ENCODE results near the gene GRB7.
A peak's percentile ranks its signal among the peaks of the same experiment; 100 is the strongest.
"Not testable (repeated sequence)": the region's sequence is repeated elsewhere in the genome, so short reads cannot be mapped to it uniquely, and the experiment has no call there.

The GRB7 gene

DNA sequence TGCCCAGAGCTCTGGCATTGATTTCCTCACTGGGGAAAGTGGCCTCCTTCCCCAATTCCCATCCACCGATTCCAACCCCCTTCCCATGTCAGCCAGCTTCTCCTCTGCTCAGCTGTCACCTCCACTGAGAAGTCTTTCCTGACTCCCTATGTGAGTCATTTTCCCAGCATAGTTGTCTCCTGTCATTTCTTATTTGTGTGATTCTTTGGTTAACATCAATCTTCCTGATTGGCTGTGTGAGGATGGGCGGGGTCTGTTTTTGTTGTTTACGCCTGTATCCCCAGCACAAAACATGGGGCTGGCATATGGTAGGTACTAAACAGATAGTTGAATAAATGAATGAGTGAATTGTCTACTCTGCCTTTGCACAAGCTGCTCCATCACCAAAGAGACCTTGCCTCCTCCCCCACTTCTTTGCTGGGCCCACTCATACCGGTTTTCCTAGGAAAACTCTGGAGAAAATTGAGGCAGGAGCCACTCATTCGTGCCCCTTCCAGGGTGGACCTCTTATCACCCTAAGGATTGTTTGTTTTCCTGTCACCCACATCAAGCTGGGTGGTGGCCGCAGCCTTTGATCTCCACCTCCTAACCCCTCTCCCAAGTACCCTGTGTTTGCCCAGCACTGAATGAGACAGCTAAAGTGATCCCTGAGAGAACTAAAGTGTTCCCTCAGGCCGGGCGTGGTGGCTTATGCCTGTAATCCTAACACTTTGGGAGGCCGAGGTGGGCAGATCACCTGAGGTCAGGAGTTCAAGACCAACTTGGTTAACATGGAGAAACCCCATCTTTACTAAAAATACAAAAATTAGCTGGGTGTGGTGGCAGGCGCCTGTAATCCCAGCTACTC is 1.2 kb upstream of the GRB7 start:
- DNase-seq = no peak

DNA sequence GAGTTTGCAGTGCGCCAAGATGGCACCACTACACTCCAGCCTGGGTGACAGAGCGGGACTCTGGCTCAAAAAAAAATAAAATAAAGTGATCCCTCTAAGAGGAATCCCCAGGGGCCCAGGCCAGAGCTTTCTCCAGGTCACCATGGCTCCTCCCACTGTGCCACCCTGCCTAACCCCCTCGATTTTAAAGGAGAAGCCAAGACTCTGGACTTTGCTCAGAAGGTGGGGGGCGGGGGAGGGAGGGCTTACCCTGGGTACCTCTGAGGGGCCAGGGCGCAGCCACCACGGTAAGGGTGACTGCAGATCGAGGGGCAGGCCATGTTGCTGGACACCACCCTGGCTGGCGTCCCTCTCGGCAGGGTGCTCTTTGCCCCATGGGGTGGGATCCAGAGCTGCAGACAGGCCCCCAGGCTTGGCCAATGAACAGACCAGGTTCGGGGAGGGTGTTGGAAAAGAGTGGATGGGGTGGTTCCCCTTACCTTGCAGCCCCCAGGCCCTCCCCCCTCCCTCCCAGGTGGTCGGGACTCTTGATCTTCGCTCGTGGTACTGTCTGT is 455 bp upstream of the GRB7 start:
- no peak for DNase-seq

DNA sequence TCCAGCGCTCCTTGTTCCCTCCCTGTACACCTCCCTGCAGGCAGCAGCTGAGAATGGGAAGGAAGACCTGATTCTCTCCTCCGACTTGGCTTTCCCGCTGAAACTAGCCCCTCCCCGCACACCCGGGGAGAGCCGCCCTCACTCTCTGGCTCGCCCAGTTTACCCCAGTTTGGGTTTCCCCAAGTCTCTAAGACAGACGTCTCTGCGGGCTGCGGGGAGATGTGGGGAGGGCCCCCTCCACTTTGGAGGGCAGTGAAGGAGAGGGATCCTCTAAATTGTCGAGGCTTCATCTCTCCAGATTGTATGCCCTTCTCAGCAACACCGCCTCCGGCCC is 797 bp downstream of the GRB7 start:
- peak; percentile 72 for DNase-seq

DNA sequence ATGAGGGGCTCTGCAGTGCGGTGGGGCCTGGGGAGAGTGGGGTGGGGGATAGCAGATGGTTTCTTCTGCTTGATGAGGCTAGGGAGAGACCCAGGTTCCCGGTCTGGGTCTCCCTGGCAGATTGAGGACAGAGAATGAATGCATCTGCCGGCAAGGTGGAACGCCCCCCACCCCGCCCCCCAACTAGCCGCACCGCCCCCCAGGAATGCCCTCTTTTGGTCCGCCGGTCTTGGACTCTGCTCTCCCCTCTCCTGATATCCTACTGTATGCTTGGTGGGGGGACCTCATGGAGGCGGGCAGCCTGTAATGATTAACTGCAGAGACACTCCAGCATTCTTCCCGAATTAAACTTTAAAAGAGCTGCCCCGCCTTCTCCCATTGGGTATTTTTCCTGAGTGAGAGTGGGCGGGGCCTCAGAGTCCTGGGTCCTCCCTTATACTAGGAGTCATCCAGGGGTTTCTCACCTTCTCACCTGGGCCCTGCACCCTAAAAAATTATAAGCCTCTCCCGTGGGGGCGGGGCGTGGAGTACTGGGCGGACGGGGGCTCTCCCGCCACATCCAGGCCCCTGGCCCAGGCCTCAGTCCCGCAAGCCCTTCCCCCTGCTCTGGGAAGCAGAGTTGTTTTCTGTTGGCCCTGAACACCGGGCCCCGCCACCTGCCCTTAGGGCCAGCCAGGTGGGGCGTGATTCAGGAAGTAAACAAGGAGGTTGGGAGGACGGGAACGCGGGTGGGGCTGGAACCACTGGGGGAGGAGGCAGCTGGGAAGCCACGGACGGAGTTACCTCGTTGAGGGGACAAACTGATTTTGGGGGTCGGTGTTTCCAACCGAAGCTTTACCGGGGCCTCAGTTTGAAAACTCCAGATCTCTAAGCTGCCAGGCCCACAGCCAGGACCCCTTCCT is 1.5 kb downstream of the GRB7 start:
- no peak for DNase-seq

DNA sequence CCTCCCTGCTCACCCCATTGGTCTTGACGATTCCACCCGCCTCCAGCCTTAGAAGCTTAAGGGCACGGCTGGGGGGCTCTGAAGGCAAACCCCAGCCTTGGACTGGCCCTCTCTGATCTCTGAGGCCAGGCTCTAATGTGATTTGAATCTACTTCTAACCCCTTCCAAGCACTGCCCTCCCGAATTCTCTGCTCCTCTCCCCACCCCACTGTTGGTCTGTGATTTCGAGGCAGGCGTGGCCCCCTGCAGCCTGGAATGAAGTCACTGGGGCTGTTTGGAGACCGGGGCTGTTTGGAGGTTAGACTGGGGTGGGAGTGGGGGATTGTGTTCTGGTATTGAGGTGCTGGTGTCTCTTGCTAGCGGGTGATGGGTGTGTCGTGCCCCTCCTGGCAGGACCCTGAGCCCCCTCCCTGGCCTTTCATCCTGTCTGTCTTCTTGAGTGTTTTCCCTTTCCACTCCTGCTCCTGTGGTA is 2.2 kb downstream of the GRB7 start:
- no peak for DNase-seq

DNA sequence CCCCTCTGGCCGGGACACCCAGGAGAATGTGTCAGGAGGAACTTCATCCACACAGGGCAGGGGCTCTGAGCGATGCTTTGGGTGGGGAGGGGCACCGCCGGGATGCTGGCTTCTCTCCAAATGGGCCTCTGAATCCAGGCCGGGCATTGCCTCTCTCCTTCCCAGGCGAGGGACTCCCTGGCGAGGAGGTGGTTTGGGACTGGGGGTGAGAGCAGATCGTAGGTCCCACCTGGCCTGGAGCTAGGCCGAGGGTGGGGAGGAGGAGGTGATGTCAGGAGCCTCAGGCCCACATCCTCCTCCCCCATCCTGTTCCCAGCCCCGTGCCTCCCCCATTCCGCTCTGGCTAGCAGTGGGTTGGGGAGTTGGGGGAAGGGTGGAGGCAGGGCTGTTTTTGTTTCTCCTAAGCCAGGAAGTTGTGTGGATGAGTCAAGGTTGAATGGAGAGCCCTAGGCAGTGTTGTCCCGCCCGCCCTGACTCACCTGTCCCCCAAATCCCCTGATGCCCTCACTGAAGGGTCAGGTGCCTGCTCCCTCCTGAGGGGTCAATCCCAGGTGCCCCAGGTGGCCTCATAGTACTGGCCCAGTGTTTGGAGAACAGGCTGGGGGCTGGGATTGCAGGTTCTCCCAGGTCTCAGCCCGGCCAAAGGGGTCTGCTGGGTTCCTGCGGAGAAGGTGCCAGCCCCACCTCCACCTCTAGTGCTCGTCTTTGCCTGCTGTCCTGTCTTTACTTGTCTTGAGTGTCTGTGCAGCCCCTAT is 2.8 kb downstream of the GRB7 start:
- no peak for DNase-seq

DNA sequence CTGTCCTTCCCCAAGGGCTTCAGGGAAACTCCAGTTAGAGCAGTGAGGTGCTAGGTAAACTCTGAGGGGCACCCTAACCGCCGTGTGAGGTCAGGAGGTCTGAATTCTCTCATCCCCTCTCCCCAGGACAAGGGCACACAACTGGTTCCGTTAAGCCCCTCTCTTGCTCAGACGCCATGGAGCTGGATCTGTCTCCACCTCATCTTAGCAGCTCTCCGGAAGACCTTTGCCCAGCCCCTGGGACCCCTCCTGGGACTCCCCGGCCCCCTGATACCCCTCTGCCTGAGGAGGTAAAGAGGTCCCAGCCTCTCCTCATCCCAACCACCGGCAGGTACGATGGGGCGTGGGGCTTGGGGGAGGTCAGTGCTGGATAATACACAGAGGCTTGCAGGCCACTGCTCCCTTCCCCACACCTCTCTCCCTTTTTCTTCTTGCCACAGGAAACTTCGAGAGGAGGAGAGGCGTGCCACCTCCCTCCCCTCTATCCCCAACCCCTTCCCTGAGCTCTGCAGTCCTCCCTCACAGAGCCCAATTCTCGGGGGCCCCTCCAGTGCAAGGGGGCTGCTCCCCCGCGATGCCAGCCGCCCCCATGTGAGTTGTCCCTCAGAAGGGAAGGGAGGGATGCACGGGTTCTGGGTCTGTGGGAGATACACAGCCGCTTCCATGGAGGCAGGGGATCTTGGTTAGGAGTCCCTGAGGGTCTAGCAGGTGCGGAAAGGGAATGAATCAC is 4.6 kb downstream of the GRB7 start:
- DNase-seq = no peak

DNA sequence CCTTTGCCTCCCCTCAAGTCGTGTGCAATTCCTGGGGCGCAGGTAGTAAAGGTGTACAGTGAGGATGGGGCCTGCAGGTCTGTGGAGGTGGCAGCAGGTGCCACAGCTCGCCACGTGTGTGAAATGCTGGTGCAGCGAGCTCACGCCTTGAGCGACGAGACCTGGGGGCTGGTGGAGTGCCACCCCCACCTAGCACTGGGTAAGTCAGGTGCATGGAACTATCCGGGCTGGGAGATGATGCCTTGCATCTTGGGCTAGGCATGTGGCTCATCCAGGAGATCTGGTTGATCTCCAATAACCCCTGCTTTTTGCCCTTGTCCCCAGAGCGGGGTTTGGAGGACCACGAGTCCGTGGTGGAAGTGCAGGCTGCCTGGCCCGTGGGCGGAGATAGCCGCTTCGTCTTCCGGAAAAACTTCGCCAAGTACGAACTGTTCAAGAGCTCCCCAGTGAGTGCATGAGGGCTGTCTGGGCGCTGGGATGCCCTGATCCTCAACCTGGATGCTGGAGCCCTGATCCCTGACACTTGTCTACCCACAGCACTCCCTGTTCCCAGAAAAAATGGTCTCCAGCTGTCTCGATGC is 5.2 kb downstream of the GRB7 start:
- DNase-seq = no peak

DNA sequence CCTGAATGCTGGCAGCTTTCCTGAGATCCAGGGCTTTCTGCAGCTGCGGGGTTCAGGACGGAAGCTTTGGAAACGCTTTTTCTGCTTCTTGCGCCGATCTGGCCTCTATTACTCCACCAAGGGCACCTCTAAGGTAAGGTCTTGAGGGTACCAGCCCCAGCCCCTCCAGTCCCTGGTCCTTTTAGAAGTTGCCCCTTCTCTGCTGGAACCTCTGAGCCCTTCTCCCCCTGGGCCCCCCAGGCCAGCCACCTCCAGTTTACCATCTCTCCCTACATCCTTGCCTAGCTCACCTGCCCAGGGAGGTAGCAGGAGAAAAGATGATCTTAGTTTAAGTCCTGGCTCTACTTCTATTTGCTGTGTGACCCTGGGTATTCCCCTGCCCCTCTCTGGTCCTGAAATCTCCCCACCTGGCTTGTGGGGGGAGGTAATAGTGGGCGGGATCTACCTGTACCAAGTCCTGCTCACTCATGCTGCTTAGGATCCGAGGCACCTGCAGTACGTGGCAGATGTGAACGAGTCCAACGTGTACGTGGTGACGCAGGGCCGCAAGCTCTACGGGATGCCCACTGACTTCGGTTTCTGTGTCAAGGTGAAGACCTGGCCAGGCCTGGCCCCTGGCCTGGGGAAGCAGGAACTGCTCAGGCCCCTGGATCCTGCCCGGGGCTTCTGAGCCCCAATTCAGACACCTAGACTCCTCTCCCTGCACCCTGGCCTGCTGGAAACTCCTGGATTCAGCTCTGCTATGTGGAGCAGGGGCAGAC is 6.5 kb downstream of the GRB7 start:
- no peak for DNase-seq

DNA sequence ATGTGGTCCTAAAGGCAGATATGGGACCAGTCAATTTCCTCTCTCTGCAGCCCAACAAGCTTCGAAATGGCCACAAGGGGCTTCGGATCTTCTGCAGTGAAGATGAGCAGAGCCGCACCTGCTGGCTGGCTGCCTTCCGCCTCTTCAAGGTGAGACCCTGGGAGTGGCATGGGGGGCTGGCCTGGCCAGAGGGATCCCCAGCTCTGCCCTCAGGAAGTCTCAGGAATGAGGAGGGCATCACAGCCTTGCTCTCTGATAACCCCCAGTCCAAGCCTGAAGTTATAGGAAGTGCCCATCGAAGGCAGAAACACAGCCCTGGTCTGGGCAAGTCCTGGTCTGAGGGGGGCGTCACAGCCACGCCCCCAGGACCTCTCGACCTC is 7.1 kb downstream of the GRB7 start:
- DNase-seq = no peak

DNA sequence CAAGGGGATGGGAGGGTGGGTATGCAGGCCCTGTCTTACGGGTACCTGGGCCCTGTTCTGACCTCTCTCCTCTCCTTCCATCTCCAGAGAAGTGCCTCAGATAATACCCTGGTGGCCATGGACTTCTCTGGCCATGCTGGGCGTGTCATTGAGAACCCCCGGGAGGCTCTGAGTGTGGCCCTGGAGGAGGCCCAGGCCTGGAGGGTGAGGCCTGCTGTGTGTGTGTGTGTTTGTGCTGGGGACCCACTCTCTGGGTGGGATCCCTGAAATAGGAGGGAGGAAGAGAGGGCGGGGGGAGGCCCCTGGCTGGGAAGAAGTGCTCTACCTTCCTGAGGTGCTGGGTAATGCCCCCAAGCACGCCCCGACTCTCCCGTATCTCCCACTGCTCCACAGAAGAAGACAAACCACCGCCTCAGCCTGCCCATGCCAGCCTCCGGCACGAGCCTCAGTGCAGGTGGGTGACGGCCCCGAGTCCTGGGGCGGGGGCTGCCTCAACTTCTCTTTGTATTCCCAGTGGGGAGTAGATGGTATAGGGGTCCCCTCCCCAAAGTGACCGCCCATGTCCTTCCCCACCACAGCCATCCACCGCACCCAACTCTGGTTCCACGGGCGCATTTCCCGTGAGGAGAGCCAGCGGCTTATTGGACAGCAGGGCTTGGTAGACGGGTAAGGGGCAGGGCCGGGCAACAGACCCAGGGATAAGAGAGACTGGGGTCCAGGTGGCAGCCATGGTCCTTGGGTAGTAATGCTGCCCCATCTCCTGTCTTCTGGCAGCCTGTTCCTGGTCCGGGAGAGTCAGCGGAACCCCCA is 7.8 kb downstream of the GRB7 start:
- no peak for DNase-seq

DNA sequence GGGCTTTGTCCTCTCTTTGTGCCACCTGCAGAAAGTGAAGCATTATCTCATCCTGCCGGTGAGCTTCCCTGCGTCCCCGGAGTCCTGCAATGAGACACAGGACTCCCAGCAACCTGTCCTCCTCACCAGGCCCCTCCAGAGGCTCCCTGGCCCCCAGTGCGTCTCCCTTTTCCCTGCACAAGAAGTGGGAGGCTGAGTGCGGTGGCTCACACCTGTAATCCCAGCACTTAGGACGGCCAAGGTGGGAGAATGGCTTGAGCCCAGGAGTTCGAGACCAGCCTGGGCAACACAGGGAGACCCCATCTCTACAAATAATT is 8.4 kb downstream of the GRB7 start:
- no peak for DNase-seq

DNA sequence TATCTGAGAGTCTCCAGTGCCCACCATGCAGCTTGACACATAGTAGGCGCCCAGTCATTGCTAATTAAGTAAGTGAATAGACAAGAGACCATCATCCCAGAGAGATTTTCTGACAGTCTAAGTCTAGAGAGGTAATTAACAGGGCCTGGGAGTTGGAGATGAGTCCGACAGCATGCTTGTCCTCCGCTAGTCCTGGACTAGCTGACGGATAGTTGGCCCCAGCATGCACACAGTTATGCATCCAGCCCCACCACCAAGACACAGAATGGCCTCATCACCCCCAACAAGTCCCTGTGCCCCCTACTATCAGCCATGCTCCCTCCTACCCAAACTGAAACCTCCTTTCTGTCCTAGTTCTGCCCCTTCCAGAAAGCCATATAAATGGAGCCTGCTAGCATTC is 10.0 kb downstream of the GRB7 start:
- no peak for DNase-seq

DNA sequence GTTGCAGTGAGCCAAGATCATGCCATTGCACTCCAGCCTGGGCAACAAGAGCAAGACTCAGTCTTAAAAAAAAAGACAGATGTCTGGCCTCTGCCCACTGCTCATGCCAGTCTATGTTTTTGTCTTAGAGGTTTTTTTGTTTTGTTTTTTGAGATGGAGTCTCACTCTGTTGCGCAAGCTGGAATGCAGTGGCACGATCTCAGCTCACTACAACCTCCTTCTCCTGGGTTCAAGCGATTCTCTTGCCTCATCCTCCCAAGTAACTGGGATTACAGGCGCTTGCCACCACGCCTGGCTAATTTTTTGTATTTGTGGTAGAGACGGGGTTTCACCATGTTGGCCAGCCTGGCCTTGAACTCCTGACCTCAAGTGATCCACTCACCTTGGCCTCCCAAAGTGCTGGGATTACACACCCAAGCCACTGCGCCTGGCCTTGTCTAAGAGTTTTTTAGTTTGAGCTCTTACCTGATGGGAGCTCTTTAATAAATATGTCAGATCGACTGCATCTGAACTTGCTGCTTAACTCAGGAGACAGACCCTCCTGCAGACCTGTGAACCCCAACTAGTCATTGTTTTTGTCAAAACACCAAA is 10.8 kb downstream of the GRB7 start:
- not testable (repeated sequence) for DNase-seq

DNA sequence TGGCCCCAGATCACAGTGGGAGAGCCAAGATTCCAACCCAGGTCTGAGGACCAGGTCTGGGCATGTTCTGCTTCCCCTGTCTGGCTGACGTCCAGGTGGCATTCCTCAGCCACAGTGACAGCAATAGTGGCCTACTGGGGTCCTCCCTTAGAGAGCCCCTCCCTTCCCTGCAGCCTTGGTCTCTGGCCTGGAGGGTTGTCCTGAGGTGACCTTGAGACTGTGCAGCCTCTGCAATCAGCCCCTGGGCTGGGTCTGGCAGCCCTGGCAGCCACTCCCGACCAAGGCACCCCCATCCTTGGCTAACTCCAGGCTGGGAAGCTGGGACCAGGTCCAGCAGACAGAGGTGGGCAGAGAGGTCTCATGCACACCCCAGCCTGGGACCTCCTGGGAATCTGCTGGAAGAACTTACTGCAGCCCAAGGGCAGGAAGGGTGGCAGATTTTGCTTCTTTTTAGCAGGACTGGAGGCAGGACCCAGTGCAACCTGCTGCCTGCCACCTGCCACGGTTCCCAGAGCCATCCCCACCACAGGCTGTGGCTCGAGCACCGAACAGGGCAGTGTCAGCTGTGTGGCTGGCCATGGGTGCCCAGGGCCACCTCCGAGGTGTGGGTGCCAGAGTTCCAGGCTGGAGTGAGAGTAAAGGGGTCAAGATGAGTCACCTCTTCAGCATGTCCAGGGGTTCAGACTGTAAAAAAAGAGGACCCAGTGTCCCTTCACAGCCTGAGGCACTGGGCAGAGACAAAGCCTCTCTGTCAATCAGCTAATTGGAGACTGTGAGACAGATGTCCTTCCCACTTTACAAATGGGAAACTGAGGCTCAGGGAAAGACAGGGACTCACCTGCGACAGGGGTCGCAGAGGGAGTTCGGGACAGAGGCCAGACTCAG is 12.6 kb downstream of the GRB7 start:
- DNase-seq = no peak

DNA sequence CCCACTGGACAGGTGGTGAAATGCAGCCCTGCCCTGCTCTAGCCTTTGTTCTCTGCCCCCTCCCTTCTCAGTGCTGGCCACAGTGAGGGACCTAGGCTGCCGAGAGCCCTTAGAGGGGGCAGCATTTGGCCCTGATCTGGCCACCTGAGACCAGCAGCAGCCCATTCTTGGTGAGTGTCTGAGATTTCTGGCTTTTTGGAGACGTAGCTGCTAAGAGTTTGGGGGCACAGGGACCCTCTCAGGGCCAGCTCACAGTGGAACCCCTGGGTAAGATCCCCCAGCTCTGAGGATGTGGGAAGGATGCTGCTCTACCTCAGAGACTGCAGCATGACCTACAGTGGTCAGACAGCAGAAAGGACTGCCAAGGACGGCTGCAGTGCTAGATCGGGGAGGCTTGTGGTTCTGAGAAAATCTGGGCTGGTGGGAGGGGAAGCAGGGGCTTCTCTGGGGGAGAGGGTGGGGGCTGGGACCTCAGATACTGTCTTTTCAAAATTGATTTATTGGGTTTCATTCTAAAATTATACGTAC is 13.3 kb downstream of the GRB7 start:
- DNase-seq = no peak

DNA sequence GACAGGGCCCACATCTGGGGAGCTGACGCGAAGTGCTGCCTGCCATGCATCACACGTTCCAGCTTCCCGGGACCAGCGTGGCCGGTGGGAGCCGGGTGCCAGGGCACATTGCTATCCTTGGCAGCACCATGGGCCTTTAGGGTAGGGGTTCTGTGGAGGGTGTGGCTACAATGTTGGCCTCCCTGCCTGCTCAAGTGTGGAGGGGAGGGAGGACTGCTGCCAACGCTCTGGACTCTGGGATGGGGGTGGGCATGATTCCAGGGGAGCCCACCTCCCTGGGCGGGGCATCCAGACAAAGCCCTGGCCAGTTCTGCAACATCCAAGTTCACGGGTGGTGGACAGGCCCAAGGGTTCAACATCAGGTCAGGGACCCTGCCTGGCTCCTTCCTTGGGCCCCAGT is 13.9 kb downstream of the GRB7 start:
- DNase-seq = no peak

DNA sequence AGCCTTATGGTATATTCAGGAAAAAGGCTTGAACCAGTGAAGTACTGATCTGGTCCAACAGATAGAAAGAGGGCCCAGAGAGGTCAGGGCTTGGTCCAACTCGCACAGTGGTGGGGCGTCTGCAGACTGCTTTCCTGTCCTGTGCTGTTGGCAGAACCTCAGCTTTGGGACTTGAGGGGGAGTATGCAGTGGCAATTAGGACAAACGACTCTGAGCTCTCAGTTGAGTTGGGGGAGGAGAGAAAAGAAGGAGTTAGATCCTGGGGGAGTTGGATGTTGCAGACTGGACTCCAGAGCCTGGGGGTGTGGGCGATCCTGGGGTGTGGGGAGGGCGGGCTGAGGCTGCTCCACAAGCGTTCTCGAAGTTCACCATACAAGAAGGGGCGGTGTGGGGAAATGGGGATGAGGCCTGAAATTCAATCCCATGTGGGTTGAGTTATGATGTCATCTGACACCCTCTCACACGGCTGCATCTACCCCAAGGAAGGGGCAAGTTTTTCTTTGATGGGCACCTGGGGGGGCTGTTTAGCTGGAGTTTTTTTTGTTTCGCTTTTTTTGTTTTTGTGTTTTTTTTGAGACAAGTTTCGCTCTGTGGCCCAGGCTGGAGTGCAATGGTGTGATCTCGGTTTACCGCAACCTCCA is 14.6 kb downstream of the GRB7 start:
- DNase-seq = no peak
